Measurements from ENCODE around the gene MARCKS. TPM values are rescaled to one million over a fixed set of nuclear protein-coding genes. Genes with fewer than 3 reads are reported as not detected.

Gene MARCKS
- polyA plus RNA-seq, 1 of the 3 experiments (the other 2 are of a cell fraction): 61.4 TPM

DNA sequence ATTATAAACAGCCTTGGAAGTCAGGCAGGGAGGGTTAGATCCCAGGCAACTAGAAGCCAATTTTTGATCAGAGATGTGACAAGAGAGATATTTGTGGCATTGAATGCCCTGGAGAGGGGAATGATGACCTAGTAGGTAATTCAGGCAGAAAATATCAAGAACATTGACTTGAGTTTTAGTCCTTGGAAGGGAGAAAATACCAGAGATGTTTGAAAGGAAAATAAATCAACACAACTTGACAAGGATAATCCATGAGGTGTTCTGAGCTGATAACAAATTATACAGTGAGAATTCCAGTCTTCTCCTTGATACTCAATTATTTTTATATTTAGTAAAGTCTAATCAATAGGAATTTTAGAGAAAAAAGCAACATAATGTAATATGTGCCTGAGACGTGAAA, 10.6 kb upstream of the MARCKS start:
- Histone ChIP-seq H3K9me2 (no peaks in the 10 kb centered on the region), H2AFZ (ENCODE audit: low read depth) (0 out of 2 replicates have a peak overlapping the region, but pooled peaks have one; percentile 61), H3K27me3 (ENCODE audit: insufficient read depth) (no peaks in the 10 kb centered on the region), H3K79me2 (ENCODE audit: insufficient read depth) (no peaks in the 10 kb centered on the region), H3K4me2 (no peak overlapping the region), H3K4me1 (ENCODE audit: control insufficient read depth in 1 of 2, insufficient read depth in 2 of 2, low read depth in 1 of 2, low read length in 1 of 2) (peaks cover 0 to 9% of the 10 kb centered on the region in 2 experiments; a peak in 1 of 4 replicates), H3K4me3 (ENCODE audit: low read depth in 2 of 2, low read length in 1 of 2) (no peak overlapping the region), H4K20me1 (ENCODE audit: insufficient read depth) (no peaks in the 10 kb centered on the region), H3K9me3 (no peaks in the 10 kb centered on the region), H3K27ac (ENCODE audit: low read depth in 2 of 2, low read length in 1 of 2) (peak overlapping the region in 1 of 2 experiments; percentile 69; a peak in 2 of 4 replicates), H3K36me3 (replicated peaks in 1 of 2; ENCODE audit: control insufficient read depth in 1 of 2, insufficient read depth in 2 of 2, low read length in 1 of 2) (no peaks in the 10 kb centered on the region), H3K9ac (no peak overlapping the region), H3F3A (replicated peaks; ENCODE audit: insufficient read depth) (peaks cover 13% of the 10 kb centered on the region)
- 98% methylated on average over 1 of the region's 1 CpG for WGBS (ENCODE audit: low lambda C conversion rate)
- POLR2A ChIA-PET: interaction anchor here (1.4 kb wide), 1 partner anchor 12 kb away, joined by 4 read pairs; no protein-coding TSS in a partner anchor
- CTCF ChIA-PET: interaction anchor here (1.5 kb wide), 1 partner anchor 13 kb away, joined by 11 read pairs; no protein-coding TSS in a partner anchor
- TF ChIP-seq SMC3 (IDR thresholded peaks at IDR 0.05; ENCODE audit: low read depth, low read length) (no peak), RXRA (IDR thresholded peaks at IDR 0.05; ENCODE audit: borderline replicate concordance, low read depth) (no peak), EZH2phosphoT487 (IDR thresholded peaks at IDR 0.05; ENCODE audit: borderline replicate concordance, low read depth) (no peak), SIN3A (IDR thresholded peaks at IDR 0.05; ENCODE audit: borderline replicate concordance, low read depth, low read length) (no peak), NRF1 (IDR thresholded peaks at IDR 0.05; ENCODE audit: low read depth, low read length) (no peak), JUND (IDR thresholded peaks at IDR 0.05) (no peak)
- TF ChIP-seq, protein P1, sequence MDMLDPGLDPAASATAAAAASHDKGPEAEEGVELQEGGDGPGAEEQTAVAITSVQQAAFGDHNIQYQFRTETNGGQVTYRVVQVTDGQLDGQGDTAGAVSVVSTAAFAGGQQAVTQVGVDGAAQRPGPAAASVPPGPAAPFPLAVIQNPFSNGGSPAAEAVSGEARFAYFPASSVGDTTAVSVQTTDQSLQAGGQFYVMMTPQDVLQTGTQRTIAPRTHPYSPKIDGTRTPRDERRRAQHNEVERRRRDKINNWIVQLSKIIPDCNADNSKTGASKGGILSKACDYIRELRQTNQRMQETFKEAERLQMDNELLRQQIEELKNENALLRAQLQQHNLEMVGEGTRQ (IDR thresholded peaks at IDR 0.05; ENCODE audit: borderline replicate concordance, low read depth, low read length): no peak
- TF ChIP-seq, protein P2, sequence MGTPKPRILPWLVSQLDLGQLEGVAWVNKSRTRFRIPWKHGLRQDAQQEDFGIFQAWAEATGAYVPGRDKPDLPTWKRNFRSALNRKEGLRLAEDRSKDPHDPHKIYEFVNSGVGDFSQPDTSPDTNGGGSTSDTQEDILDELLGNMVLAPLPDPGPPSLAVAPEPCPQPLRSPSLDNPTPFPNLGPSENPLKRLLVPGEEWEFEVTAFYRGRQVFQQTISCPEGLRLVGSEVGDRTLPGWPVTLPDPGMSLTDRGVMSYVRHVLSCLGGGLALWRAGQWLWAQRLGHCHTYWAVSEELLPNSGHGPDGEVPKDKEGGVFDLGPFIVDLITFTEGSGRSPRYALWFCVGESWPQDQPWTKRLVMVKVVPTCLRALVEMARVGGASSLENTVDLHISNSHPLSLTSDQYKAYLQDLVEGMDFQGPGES (IDR thresholded peaks at IDR 0.05; ENCODE audit: low read depth, low read length): no peak
- DNase-seq: no peak

GRCh38 chr6:113847447-113847846, 9.7 kb upstream of the MARCKS start:
- H3K4me1 ChIP-seq (ENCODE audit: control insufficient read depth in 1 of 2, insufficient read depth in 2 of 2, low read depth in 1 of 2, low read length in 1 of 2): peaks cover 0 to 9% of the 10 kb centered on the region in 2 experiments; a peak in 1 of 4 replicates
- no peaks in the 10 kb centered on the region for H3K36me3 ChIP-seq (replicated peaks in 1 of 2; ENCODE audit: control insufficient read depth in 1 of 2, insufficient read depth in 2 of 2, low read length in 1 of 2)
- H4K20me1 ChIP-seq (ENCODE audit: insufficient read depth): no peaks in the 10 kb centered on the region
- POLR2A ChIA-PET: interaction anchor here (1.4 kb wide), 1 partner anchor 11 kb away, joined by 4 read pairs; no protein-coding TSS in a partner anchor
- H3K27me3 ChIP-seq (ENCODE audit: insufficient read depth): no peaks in the 10 kb centered on the region
- no peak for DNase-seq
- CTCF ChIA-PET: interaction anchor here (1.5 kb wide), 1 partner anchor 12 kb away, joined by 11 read pairs; no protein-coding TSS in a partner anchor
- H3K27ac ChIP-seq (ENCODE audit: low read depth in 2 of 2, low read length in 1 of 2): peak overlapping the region in 1 of 2 experiments; percentile 69; a peak in 2 of 4 replicates
- H2AFZ ChIP-seq (ENCODE audit: low read depth): peak overlapping the region; percentile 61
- H3K9ac ChIP-seq: no peak overlapping the region
- peaks cover 16% of the 10 kb centered on the region for H3F3A ChIP-seq (replicated peaks; ENCODE audit: insufficient read depth)
- no peaks in the 10 kb centered on the region for H3K9me2 ChIP-seq
- WGBS (ENCODE audit: low lambda C conversion rate): 41% methylated on average over 5 of the region's 5 CpGs
- no peak overlapping the region for H3K4me3 ChIP-seq (ENCODE audit: low read depth in 2 of 2, low read length in 1 of 2)
- no peaks in the 10 kb centered on the region for H3K9me3 ChIP-seq
- no peak for TF ChIP-seq NRF1 (IDR thresholded peaks at IDR 0.05; ENCODE audit: low read depth, low read length)
- TF ChIP-seq FOSL2 (IDR thresholded peaks at IDR 0.05; ENCODE audit: borderline replicate concordance, low read depth): peak; percentile 66
- TF ChIP-seq FOXM1 (IDR thresholded peaks at IDR 0.05; ENCODE audit: low read depth): no peak
- TF ChIP-seq JUND (IDR thresholded peaks at IDR 0.05): peak; percentile 63; the same call in 1 of the 2 replicates
- TF ChIP-seq MAX (IDR thresholded peaks at IDR 0.05; ENCODE audit: low read depth): peak; percentile 63; the same call in 1 of the 2 replicates
- TF ChIP-seq TCF12 (IDR thresholded peaks at IDR 0.05): peak; percentile 56
- TF ChIP-seq, protein P3, sequence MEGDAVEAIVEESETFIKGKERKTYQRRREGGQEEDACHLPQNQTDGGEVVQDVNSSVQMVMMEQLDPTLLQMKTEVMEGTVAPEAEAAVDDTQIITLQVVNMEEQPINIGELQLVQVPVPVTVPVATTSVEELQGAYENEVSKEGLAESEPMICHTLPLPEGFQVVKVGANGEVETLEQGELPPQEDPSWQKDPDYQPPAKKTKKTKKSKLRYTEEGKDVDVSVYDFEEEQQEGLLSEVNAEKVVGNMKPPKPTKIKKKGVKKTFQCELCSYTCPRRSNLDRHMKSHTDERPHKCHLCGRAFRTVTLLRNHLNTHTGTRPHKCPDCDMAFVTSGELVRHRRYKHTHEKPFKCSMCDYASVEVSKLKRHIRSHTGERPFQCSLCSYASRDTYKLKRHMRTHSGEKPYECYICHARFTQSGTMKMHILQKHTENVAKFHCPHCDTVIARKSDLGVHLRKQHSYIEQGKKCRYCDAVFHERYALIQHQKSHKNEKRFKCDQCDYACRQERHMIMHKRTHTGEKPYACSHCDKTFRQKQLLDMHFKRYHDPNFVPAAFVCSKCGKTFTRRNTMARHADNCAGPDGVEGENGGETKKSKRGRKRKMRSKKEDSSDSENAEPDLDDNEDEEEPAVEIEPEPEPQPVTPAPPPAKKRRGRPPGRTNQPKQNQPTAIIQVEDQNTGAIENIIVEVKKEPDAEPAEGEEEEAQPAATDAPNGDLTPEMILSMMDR (IDR thresholded peaks at IDR 0.05): no peak
- TF ChIP-seq, protein P4, sequence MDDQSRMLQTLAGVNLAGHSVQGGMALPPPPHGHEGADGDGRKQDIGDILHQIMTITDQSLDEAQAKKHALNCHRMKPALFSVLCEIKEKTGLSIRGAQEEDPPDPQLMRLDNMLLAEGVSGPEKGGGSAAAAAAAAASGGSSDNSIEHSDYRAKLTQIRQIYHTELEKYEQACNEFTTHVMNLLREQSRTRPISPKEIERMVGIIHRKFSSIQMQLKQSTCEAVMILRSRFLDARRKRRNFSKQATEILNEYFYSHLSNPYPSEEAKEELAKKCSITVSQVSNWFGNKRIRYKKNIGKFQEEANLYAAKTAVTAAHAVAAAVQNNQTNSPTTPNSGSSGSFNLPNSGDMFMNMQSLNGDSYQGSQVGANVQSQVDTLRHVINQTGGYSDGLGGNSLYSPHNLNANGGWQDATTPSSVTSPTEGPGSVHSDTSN (IDR thresholded peaks at IDR 0.05): peak; percentile 45
- peak overlapping the region; percentile 21; the same call in 1 of the 2 replicates for H3K4me2 ChIP-seq
- H3K79me2 ChIP-seq (ENCODE audit: insufficient read depth): no peaks in the 10 kb centered on the region

Measured in SK-N-SH (cell line).